Activated CD4-positive, alpha-beta T cell treated with anti-CD3 and anti-CD28 coated beads, Interleukin-2, Interleukin-6, amounts not matched to agents 100 ng/mL and 50 ng/mL, durations not matched to agents 16 hours and 8 hours (primary cell): ENCODE measurements around the gene HNMT.
"Not testable (repeated sequence)": the region's sequence is repeated elsewhere in the genome, so short reads cannot be mapped to it uniquely, and the experiment has no call there.

Source experiments
- DNase-seq: peaks from one replicate; pipeline ENCODE4 v3.0.0-alpha.2; 2020

Gene HNMT

GRCh38 chr2:137964066-137964858 lies at the start of gene HNMT:
Gene HNMT (plus strand): TSS chr2:137964473. CDS start chr2:137964492, 19 bp downstream.
- no peak for DNase-seq

GRCh38 chr2:137921105-137921880 lies 43.0 kb upstream of the HNMT start:
- DNase-seq = no peak

- DNase-seq = not testable (repeated sequence)
Measured at GRCh38 chr2:137922171-137922570, 42.1 kb upstream of the HNMT start.

GRCh38 chr2:137924019-137924418 lies 40.3 kb upstream of the HNMT start:
- no peak for DNase-seq

- DNase-seq = no peak
Measured at GRCh38 chr2:137925599-137925998, 38.7 kb upstream of the HNMT start.

- no peak for DNase-seq
Measured at GRCh38 chr2:137927846-137928245, 36.4 kb upstream of the HNMT start.

GRCh38 chr2:137928547-137929518 lies 35.4 kb upstream of the HNMT start:
- DNase-seq = no peak

GRCh38 chr2:137929519-137929916 lies 34.8 kb upstream of the HNMT start:
- no peak for DNase-seq

- DNase-seq = no peak
Measured at GRCh38 chr2:137930146-137930545, 34.1 kb upstream of the HNMT start.

- no peak for DNase-seq
Measured at GRCh38 chr2:137935591-137935990, 28.7 kb upstream of the HNMT start.

- DNase-seq = no peak
Measured at GRCh38 chr2:137937246-137937645, 27.0 kb upstream of the HNMT start.

GRCh38 chr2:137937778-137938177 lies 26.5 kb upstream of the HNMT start:
- no peak for DNase-seq

GRCh38 chr2:137938204-137938603 lies 26.1 kb upstream of the HNMT start:
- no peak for DNase-seq

- no peak for DNase-seq
Measured at GRCh38 chr2:137939026-137939425, 25.2 kb upstream of the HNMT start.

GRCh38 chr2:137940154-137940553 lies 24.1 kb upstream of the HNMT start:
- no peak for DNase-seq

- DNase-seq = no peak
Measured at GRCh38 chr2:137942037-137942832, 22.0 kb upstream of the HNMT start.

- DNase-seq = no peak
Measured at GRCh38 chr2:137942833-137943677, 21.2 kb upstream of the HNMT start.

GRCh38 chr2:137943678-137944347 lies 20.5 kb upstream of the HNMT start:
- no peak for DNase-seq

- no peak for DNase-seq
Measured at GRCh38 chr2:137944714-137945113, 19.6 kb upstream of the HNMT start.

GRCh38 chr2:137945229-137945628 lies 19.0 kb upstream of the HNMT start:
- DNase-seq = no peak

GRCh38 chr2:137946227-137946626 lies 18.0 kb upstream of the HNMT start:
- no peak for DNase-seq
